Erythroblast (primary cell): ENCODE data around the gene RAB43.

Source experiments
- GATA1 ChIP-seq: IDR thresholded peaks from 2 replicates; pipeline ENCODE4 v1.6.1; 2011; ENCODE audit warnings: low read depth, mild to moderate bottlenecking, control low read depth, low read length, moderate library complexity
- POLR2A ChIP-seq: IDR thresholded peaks from 2 replicates; pipeline ENCODE4 v1.6.1; 2011; ENCODE audit warnings: mild to moderate bottlenecking, low read length

DNA sequence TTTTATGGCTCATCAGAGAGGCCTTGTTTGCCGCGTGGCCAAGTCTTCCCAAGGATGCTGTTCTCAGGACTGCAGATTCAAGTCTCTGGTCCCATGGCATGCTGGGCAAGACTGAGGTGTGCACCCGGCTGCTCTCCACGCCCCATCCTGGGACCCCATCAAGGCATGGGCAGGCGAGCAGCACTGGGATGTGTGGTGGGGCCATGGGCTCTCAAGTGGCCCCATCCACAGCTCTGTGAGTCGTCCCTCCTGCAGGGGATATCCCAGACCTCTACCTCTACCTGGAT lies 74.1 kb downstream of the RAB43 start:
- TF ChIP-seq POLR2A (no peak), GATA1 (no peak)
